NAMALWA (cell line): Measurements from ENCODE around the gene LAMA2.

Experiments
- DNase-seq: peaks from one replicate; pipeline ENCODE4 v3.0.0-alpha.2; 2015; ENCODE audit warnings: low spot score

The LAMA2 gene

DNA sequence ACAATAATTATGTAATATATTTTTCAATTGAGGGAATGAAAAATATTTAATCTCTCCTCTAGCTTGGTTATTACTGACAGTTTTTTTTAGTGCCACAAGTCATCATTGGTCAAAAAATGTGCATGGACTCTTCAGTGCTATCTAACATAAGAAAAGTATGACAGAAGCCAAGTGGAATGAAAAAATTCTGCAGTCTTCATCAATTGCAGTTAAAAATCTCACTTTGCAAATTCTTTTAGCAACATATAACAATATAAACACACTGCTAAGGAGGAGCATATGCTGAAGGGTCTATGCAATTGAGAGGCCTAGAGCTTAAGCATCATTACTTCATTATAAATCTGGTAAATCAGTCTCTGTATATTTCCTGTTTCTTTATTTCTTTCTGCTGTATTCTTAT lies 652.0 kb downstream of the LAMA2 start:
- DNase-seq: no peak

DNA sequence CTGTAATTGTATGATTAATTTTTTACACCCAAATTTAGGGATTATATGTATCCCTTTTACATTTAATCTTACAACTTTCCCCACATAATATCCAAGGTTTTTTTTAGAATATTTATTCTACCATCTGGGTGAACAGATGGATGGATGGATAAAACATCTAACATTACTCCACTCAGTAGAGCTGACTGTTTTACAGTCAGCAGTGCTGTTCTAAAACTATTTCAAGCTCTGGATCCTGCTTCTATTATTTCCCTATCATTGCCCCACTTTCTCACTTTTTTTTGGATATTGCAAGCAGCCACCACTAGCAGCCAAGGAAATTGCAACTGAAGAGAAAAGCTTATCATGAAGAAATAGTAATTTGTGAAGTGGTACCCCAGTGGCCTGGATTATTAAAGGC lies 653.3 kb downstream of the LAMA2 start:
- DNase-seq: no peak

DNA sequence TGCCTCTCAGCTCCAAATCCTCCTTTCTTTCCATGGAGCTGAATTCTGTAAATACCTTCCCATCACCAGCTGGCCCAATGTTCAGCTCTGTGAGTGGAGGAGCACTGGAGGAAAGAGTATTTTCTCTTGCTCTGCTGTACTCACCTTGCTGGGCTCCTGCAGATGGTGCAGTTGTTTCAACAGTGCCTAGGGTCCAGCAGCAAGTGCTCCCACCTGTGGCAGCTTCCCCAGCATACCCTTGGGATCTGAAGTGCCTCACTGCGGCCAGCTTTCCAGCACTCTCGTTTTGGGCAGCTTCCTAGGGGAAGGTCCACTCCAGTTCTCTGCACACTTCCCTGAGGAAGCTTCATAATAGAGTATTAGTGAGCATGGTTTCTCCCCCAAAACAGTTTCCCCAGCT lies 656.1 kb downstream of the LAMA2 start:
- DNase-seq: no peak

DNA sequence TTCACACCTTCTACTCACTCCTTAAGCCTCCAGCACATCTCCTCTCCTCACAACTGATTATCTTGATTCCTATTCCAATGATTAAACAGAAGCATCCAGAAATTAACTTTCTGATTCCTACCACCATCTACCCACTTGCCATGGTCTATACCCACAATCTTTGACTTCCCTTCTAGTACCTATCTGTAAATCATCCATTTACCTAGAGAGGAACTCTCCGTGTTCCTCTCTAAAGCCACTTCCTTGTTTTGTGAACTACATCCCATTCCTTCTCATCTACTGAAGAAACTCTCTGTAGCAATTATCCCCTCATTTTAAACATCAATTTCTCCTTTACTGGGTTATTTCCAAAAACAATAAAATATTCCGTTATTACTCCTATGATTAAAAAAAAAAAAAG lies 659.8 kb downstream of the LAMA2 start:
- no peak for DNase-seq

DNA sequence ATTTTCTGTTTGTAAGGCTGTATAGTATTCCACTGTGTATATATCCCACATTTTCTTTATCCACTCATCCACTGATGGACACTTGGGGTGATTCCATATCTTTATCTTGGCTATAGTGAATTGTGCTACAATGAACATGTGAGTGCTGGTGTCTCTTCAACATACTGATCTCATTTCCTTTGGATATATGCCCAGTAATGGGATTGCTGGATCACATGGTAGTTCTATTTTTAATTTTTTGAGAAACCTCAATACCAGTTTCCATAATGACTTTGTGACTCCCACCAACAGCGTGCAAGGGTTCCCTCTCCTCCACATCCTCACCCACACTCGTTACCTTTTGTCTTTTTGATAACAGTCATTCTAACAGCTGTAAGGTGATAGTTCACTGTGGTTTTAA lies 661.0 kb downstream of the LAMA2 start:
- DNase-seq: no peak

DNA sequence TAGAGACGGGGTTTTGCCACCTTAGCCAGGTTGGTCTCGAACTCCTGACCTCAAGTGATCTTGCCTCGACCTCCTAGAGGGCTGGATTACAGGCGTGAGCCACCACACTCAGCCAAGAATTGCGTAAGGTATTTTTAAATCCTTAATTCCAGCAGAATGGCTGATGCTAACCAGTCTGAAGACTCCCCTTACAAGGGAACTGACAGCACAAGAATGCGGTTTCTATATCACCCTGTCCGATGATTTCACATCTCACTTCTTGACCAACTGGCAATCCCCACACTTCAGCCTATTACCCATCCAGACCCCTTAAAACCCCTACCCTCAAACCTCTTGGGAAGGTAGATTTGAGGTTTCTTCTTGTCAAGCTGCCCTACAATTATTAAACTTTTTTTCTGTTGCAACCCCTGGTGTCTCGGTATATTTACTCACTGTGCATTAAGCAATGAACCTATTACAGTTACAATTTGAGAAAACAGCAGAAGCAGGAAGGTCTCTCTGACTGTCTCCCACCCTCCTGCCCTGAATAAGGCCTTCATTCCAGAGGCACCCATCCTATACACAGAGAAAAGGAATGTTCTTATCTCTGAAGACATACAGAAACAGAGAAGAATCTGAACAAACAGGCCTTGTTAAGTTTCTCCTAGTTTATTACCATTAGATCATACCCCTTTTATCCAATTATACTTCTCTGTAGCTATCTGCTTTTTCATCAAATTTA lies 662.1 kb downstream of the LAMA2 start:
- DNase-seq: no peak

DNA sequence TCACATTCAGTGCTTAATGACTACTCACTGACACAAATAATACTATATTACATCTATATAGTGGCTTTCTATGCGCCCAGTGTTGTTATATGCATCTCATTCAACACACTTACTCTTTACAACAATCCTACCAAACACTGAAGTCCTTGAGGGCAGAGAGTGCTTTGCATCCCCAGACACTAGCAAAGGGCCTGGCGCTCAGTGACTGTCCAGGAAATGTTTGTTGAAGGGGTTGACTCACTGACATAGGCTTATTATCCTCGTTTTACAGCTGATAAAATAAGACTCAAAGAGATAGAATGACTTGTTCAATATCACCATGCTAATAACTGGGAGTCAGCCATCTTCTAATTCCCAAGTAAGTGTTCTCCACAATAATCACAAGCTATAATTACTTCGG lies 663.8 kb downstream of the LAMA2 start:
- no peak for DNase-seq

DNA sequence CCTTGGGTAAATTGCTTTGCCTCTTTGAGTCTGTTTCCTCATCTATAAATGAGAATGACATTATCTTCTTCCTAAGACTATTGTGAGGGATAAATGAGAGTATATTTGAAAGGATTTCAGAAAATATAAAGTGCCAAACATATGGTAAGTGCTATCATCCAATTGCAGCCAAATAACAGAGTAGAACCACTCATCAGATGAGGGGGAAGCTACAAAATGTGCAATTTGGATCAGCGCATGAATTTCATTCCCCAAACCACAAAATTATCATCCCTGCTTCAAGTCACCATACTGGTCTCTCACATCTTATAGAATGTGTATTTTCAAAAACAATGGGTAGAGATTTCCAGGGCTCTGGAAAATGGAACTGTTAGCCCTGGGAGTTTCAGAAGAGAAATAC lies 668.5 kb downstream of the LAMA2 start:
- no peak for DNase-seq

DNA sequence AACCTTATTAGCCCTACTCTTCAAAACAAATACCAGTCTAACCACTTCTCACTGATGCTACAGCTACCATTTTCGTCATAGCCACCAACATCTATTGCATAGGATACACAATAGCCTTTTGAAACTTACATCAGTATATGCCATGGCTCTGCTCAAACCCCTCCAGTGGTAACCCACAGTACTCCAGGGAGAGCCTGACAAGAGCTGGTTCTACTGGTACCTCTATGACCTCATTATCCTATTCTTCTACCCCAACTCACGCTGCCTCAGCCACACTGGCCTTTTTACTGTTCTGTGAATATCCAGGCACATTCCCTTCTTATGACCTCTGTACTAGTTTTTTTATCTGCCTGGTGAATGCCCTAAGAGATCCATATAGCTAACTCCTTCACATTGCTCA lies 669.5 kb downstream of the LAMA2 start:
- DNase-seq: no peak

DNA sequence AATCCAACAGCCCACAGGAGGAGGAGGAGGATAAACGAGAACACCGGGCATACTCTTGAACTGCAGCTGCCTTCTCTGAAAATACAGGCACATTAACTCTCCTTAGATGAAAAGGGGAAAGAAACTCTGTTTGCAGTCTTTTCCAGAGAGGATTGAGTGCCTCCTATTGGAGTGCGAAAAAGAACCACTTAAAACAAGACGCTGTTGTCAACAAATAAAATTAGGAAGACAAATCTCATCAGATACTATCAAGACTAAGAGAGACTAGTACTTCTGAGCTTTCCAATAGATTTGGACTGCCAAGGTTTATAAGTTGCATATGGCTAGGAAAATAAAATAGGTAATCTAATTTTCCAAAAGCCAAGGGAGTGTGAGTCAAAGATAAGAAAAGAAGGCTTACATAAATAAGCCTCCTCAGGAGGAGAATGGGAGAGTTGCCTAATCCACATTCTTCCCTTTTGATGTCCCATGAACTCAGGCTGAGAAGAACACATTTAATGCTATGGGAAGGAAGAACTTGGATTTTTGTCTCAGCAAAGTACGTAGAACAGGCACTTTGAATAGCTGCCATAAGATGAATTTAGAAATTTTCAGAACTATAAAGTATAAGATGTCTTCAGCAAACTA lies 672.4 kb downstream of the LAMA2 start:
- DNase-seq: no peak

DNA sequence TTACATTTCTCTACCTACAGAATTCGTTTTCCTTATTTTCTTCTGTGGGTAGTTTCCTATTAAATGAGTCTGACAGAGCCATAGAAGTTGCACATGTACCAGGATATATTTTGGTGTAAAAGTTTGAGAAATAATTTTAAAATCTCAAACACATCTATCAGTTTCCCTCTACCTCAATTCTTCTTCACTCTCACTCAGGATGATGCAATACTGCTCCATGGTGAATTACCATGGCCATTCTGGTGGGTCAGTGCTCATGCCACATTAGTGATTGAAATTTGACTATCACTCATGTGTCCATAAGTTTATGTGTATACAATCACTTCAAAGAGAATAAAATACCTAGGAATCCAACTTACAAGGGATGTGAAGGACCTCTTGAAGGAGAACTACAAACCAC lies 675.3 kb downstream of the LAMA2 start:
- DNase-seq: no peak

DNA sequence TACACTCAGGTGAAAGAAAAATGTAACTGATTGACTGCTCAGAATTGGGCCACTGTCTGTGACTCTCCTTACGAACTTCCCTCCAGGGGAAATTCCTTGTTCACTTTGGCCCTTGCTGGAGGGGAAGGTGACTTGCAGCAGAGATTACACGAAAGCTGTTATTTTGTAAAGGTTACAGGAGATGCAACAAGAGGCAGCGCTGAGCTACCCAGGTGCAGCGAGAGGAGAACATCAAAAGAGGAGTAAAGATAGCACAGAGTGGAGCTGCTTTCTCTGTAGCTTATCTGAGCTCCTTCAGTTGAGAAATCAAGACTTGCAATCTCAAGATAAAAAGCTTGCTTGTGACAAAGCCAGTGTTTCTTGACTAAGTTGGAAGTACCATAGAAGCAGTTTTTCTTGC lies 682.4 kb downstream of the LAMA2 start:
- no peak for DNase-seq

DNA sequence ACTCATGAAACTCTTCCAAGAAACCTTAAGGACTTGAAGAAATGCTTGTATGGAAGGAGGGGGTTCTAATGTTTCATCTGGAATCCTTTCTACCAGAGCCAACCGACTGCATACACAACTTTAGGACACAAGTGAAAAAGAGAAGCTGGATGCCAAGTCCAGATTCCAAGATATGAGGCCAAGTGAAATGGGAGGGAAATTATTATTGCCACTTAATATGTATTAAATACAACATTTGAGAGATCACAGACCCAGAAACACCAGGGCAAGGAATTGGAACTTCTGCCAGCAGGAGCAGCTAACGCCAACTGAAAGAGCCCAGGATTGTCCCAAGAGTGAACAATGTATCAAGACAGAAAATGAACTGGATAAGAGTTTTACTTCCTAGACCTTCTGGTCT lies 682.9 kb downstream of the LAMA2 start:
- DNase-seq: no peak
